ENCODE data around the gene GPRIN1.

Gene GPRIN1

DNA sequence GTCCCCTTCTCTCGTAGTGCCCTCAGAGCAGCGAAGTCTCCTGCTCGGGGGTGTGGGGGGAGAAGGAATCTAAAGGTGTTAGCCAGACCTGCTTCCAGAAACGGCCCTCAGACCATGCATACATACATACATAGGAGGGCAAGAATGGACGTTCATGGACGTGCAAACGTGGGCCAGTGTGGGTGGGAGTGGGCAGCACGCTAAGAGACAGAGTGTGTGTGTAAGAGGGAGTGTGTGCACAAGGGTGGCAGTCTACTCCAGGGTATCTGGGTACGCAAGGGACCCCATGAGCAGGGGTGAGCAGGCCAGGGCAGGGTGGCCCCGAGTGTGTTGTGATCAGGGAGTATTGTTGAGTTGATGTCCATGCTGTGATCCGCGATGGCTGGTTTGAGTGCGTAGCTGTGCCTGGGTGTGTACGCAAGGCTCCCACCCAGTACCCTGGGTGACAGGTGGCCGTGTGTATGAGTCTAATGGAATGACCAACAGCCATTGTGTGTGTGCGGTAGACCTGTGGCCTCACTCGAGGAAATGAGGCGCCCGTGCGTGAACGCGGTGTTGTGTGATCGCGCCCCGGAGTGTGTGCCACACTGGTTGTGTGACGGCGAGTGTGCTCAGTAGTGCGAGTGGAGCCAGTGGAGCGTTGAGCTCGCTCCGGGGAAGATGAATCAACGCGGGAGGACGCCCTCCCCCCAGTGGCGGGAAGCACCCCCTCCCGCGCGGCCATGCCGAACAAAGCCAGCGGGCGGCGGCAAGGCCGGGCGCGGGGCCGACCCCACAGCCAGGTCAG lies 826 bp downstream of the GPRIN1 start:
- TF ChIP-seq, protein P1, sequence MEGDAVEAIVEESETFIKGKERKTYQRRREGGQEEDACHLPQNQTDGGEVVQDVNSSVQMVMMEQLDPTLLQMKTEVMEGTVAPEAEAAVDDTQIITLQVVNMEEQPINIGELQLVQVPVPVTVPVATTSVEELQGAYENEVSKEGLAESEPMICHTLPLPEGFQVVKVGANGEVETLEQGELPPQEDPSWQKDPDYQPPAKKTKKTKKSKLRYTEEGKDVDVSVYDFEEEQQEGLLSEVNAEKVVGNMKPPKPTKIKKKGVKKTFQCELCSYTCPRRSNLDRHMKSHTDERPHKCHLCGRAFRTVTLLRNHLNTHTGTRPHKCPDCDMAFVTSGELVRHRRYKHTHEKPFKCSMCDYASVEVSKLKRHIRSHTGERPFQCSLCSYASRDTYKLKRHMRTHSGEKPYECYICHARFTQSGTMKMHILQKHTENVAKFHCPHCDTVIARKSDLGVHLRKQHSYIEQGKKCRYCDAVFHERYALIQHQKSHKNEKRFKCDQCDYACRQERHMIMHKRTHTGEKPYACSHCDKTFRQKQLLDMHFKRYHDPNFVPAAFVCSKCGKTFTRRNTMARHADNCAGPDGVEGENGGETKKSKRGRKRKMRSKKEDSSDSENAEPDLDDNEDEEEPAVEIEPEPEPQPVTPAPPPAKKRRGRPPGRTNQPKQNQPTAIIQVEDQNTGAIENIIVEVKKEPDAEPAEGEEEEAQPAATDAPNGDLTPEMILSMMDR (IDR thresholded peaks at IDR 0.05): no peak

DNA sequence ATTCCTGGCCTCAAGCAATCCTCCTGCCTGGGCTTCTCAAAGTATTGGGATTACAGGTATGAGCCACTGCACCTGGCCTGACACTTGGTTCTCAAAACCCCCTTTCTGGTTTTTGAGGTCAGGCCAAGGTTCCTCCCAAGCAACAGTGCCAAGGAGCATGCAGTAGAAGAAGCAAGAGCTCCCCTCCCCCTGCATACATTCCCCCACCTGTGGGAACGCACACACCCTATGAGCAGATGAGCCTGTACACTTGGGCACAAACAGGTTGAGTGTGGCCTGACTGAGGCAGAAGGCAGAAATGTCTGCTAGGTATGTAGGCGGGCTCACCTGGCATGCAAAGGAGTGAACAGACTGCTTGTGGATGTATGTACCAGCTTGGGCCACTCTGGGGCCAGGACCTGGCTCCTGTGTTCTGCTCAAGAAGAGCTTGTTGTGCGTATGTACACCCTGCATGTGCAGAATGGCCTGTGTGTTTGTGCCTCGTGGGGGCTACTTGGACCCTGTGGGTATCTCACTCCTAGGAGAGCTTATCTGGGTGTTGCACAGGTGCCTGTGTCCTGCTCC lies 1.7 kb downstream of the GPRIN1 start:
- TF ChIP-seq, protein P1 (IDR thresholded peaks at IDR 0.05): no peak

DNA sequence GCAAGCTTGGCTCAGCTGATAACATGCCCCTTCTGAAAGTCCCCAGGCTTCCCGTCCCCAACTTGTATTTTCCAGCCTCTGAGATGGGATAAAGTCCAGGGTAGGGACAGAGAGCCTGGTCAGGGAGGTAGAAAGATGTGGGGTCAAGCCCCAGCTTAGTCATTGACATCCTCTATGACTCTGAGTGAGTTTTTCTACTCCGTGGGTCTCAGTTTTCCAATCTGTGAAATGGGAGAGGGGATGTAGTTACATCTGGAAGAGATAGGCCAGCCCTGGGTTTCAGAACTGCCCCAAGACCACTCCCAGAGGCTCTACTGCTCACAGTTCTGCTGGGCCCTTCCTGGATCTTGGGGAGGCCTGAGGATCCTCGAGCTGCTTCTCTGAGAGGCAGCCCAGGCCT lies 3.1 kb downstream of the GPRIN1 start:
- TF ChIP-seq, protein P1 (IDR thresholded peaks at IDR 0.05): no peak

DNA sequence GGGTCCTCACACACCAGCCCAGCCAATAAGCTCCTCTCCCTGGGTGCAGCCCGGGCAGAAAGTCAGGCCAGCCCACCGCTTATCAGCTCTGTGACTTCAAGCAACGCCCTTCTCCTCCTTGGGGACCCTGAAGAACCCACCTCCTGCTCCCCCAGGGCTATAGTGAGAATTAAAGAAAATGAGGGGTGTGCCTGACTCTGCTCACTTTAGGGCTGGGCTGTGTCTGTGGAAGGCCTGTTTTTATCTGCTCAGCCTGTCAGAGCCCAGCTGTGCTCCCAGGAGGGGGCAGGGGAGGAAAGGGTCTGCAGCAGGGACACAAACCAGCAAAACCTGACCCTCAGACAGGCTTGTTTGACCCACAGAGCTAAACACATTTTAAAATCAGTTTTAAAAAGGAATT lies 3.9 kb downstream of the GPRIN1 start:
- TF ChIP-seq, protein P1 (IDR thresholded peaks at IDR 0.05): no peak

DNA sequence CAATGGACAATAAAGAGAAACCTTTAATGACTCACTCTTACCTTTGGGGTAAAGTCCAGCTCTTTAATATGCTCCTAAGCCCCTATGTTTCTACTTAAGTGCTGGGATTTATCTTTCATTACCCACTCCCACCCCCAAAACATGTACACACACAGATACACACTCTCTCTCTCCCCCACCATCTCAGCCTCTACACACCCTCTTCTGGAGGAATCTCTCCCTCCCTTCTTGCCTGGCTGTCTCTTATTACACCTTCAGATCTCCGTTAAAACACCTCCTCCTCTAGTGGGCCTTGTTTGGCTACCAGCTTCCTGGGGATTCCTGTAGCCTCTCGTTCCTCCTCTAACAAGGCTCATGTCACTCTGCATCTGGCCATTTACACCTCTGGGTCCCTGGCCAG lies 6.9 kb downstream of the GPRIN1 start:
- TF ChIP-seq, protein P1 (IDR thresholded peaks at IDR 0.05): no peak

DNA sequence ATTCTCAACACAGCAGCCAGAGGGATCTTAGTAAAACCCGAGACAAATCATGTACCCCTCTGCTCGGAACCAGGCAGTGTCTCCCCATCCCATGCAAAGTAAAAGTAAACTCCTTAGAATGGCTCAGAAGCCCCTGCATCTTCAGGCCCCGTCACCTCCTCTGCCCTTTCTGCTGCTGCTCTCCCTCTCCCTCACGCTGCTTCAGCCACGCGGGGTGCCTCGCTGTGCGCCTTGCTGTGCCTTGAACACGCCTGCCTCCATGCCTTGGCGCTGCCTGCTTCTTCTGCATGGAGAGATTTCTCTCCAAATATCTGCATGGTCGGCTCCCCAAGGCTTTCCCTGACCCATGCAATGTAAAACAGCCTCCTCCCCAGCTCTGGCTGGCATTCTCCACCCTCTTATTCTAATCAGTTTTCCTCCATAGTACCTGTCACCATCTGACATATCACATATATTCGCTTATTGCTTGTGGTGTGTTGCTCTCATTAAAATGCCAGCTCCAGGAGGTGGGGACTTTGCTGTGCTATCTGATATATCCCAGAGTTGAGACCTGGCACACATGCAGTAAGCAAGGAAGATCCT lies 8.0 kb downstream of the GPRIN1 start:
- TF ChIP-seq, protein P1 (IDR thresholded peaks at IDR 0.05): no peak

DNA sequence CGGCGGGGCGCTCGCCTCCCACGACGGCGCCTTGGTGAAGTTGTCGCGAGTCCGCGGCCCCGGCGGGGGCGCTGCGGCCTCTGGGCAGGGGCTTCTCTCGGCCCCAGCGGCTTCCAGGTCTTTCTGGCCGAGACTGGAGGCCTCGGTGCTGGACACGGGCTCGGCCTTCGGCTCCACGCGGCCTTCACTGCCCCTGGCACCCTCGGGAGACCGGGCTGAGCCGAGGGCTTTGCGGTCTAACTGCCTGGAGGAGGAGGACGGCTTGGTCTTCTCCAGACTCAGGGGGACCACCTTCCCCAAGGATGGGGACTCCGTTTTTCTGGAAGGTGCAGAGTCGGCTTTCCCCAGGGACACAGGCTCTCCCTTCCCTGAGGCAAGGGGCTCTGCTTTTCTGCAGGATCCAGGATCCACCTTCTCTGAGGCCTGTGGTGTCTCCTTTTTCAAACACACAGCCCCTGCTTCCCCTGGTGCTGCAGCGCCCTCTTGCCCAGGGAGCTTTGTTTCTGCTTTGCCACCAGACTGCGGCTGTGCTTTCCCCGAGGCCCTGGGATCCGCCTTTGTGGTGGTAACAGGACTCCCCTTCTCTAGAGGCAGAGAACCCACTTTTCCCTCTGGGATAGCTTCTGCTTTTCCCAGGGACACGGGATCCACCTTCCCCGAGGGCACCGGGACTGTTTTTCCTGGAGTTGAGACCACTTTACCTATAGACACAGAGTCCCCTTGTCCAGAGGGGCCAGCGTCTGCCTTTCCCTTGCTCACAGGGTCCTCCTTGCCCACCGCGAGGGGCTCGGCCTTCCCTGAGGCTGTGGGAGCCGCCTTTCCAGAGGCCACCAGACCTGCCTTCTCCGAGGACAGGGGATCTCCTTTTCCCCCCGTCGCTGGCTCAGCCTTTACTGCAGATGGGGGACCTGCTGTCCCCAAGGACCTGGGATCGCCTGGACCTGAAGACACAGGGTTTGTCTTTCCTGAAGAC lies 12.3 kb downstream of the GPRIN1 start:
- TF ChIP-seq, protein P1 (IDR thresholded peaks at IDR 0.05): no peak
